Daoy (cell line): ENCODE data around the gene IL1RL2. TPM values are rescaled to one million over a fixed set of nuclear protein-coding genes. Genes with fewer than 3 reads are reported as not detected.

Source experiments
- DNase-seq: peaks from one replicate; pipeline ENCODE4 v3.0.0-alpha.2; 2015; ENCODE audit warnings: low read depth
- total RNA-seq: library from RNA; depleted of rRNA; stranded (reverse); fragments of >200 nt; shearing (Covaris generic); gene quantifications from 2 replicates; pipeline ENCODE4 v1.2.3, GENCODE V29; 2014; rRNA removed

Gene IL1RL2
- total RNA-seq, 1 experiment from 2014 or later, result not detected

DNA sequence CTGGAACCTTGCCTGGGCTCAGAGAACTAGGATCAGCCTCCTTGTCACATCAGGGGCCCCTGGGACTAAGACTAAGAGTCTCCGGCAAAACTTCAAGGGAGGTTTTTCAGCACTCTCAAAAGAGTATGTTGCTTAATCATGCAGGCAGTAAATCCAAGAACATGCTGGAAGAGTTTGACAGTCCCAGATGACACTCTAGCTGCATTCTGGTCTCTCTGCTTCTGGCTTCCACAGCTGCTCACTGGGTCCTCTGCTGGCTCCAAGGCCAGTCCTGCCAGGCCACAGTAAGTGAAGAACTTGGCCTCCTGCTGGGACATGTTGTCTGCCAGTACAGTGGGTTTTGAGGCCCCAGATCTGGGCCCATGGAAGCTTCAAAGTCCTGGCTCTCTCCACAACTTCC is 79.4 kb downstream of the IL1RL2 start:
- DNase-seq, result no peak

DNA sequence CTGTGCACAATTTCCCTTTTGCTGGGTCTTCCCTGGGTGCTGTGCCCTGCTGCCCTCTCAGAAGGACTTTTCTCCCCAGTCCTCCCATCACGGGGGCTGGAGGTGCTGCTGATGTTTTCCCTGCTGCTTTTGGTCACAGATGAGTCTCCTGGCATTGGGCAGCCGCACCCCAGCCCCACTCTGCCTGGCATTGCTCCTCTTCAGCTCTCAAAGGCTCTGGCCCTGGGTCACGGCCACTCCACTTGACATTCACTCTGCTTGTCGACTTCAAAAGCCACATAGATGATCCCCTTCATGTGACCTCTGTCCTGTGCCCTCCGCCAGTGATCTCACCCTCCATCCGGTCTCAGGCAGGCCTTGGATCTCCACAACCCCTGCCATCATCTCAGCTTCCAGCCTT is 81.0 kb downstream of the IL1RL2 start:
- DNase-seq, result no peak

DNA sequence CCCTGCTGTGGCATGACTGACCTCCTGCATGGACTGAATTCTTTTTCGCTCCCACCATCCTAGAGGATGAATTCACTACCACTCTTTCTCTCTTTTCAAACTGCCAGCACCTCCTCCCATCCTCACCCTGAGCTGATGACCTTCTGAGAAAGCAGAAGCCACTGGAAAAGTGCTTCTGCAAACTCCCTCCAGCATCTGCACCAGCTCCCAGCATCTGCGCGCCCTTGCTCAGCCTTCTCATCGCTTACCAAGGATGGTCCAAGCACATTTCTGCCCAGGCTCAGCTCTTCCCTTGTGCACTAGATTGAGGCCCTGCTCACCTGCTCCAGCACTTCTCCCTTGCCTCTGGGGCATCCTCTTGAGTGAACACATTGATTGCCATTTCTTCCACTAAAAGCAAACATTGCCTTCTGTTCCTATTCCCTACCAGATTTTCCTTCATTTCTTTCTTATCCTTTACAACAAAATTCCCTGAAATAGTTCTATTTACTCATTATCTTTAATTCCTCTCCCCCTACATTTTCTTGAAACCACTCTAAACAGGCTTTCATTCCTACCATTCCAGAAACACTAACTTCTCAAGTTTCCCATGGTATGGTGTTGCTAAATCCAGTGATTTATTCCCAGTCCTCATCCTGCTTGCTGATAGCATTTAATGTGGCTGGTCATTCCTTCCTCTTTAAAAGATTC is 81.8 kb downstream of the IL1RL2 start:
- no peak for DNase-seq

DNA sequence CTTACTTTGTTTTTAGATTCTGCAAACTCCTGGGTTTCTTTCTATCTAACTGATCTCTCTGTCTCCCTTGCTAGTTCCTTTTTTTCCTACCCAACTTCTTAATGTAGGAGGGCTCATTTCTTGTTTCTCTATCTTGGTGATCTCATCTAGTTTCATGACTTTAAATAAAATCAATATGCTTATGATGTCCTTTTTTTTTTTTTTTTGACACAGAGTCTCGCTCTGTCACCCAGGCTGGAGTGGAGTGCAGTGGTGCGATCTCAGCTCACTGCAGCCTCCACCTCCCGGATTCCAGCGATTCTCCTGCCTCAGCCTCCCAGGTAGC is 82.3 kb downstream of the IL1RL2 start:
- DNase-seq, result no peak

DNA sequence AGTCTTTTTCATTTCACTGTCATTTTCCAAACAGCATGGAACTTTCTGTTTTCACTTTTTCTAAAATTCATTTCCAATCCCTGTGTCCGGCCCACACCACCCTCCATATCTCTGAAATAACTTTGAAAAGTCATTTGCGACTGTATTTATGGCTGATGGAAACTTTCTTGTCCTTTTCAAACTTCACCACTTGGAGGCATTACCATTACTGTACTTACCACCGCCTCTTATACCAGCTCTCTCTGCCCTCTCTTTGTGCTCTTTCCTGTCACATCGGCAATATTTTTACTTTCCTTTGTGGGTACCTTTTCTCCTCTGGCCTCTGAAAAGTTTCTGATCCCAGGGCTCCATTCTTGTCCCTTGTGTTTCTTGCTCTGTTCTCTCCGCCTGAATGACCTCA is 85.0 kb downstream of the IL1RL2 start:
- DNase-seq, result no peak

DNA sequence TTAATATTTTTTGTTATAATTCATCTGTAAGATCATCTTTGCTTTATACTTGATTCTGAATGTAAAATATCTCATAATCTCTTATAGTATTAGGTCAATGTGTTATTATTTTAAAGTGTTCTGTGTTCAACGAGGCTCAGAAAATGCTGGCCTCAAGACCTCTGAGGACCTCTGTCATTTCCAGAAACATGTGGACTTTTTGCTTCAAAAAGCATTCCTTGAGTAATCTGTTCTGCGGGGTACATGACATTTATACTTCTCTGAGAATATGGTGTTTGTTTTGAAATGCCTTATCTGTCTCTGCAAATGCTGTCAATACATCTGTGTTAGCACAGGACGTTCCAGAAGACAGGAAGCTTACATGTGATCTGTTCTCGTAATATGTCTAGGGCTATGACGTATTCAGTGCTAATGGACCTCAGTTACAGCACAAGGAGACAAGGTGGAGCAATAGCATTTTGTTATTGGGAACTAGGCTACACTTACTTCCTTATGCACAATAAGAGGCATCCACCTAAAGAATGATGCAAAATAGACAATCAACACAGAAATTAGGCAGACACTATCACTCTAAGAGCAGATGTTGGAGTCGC is 86.9 kb downstream of the IL1RL2 start:
- DNase-seq, result no peak

DNA sequence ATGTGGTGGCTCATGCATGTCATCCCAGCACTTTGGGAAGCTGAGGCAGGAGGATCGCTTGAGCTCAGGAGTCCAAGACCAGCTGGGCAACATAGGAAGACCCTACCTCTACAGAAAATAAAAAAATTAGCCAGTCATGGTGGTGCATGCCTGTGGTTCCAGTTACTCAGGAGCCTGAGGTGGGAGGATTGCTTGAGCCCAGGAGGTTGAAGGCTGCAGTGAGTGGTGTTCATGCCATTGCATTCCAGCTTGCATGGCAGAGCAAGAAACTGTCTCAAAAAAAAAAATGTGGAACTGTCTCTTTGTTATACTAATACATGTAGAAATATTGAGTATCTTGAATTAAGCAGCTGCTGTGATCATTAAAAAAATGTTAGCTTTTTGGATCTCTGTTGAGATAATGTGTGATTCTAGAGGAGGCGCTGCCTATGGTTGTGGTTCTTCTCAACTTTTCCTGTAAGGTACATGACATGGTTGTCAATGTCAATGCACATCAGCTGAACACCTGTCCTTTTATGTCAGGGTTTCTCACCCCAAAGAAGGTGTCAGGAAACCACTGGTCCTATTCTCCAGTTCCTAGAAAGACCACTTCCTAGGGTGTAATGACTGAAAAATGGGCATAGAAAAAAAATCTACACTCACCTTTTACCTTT is 89.9 kb downstream of the IL1RL2 start:
- DNase-seq, result no peak

DNA sequence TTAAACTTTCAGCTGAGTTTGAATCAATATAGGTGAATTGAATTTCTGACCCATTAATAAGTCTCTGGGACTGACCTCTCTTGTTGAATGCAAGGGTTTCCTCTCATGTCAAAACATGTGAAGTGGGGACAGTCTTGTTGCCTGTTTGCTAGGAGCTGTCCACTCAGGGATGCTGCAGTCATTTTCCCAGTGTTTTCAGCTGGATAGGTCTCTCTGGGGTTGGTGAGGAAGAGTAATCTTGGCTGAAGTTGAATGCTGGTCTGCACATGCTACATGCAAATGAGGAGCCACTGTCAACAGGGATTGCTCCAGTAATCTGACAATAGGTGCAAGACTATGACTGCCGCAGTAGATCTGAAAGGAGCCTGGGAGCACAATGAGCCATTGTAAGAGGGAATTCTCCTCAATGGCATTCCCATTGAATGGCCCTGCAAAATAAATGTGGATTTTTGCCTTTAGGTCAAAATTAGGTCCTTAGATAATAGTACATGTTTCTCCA is 90.4 kb downstream of the IL1RL2 start:
- DNase-seq, result no peak

DNA sequence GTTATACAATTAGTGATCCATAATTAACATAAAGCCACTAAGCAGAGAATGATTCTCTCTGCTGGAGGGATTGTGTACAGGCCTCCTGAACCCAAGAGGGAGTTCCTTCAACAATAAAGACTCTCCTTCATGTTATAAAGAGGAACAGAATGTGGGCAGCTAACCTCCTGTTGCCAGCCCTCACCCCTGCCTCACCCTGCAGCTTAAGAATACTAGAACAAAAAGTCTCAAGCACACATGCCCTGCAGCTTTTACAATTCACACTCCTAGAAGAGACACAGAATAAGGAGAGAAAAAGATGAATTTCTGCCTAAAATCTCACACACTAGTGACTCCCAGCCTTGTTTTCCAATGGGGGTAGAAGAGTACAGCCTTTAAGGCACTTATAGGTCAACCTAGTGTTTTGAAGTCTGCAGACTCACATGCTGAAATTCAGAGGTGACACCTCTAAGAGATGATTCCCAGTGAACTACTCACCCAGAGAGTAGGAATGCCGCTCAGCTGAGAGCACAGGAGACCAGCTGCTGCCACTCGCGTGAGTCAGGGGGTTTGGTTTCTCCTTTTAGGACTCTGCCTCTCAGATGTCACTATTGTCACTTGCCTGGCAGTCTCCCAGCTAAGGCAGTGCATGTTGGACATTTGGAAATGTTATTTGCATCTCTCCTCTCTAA is 92.0 kb downstream of the IL1RL2 start:
- no peak for DNase-seq

DNA sequence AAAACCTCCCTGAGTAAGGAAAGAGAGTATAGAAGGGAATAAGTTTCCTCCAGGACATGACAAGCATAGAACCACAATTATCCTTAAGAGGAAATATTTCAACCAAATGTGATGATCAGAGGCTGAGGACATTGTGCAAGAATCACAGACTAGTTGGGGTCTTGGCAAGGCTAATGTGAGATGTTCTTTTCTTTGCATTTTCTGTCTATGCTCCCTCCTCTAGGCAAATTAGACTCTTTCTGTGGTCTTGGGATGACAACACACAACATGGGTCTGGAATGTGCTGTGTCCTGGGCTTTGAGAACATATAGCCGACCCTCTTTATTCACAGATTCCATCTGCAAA is 92.5 kb downstream of the IL1RL2 start:
- DNase-seq, result no peak

DNA sequence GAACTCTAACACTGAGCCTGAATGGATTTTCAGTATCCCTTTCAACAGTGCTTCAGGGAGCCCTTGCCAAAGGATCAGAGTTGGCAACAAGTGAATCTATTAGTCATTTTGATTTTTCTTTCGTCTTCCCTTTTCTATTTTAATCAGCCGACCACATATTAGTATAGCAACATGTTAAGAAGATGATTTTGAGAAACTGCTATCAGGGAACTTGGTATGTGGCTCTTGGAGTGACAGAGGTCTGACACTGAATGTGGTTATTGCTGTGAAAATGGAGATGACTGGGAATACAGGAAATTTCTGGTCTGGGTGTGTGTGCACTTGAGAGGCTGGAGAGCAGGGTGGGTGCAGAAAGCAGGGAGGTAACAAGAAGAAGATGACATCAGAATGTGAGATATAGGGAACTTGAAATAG is 95.9 kb downstream of the IL1RL2 start:
- DNase-seq, result no peak

DNA sequence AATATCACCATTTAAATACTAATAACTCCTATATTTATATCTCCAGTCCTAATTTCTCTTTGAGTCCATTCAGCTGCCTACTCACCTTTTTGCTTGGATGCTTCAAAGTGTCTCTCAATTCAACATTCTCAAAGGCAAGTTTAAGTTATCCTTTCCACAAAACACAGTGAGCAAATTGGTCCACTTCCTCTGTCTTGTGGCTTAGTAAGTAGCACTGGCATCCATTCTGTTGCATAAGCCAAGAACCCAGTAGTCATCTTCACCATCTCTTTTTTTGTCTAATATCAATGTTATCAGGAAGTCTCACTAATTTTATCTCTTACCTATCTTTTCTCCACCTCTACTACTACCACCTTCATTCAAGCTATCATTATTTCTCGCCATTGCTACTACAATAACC is 97.2 kb downstream of the IL1RL2 start:
- DNase-seq, result no peak

DNA sequence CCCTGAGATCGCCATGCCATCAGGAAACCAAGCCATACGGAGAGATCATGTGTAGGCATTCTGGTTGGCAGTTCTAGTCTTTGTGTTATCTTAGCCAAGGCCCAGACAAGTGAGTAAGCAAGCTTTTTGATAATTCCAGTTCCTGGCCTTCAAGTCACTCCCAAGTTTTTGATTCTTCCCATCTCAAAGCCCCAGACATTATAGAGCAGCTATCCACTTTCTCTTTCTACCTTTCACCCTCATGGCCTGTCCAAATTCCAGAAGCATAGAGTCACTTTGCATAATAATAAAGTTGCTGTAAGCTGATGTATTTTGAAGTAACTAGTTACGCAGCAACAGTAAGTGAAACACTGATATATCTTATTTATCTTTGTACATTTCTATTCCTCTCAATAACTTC is 97.8 kb downstream of the IL1RL2 start:
- no peak for DNase-seq

DNA sequence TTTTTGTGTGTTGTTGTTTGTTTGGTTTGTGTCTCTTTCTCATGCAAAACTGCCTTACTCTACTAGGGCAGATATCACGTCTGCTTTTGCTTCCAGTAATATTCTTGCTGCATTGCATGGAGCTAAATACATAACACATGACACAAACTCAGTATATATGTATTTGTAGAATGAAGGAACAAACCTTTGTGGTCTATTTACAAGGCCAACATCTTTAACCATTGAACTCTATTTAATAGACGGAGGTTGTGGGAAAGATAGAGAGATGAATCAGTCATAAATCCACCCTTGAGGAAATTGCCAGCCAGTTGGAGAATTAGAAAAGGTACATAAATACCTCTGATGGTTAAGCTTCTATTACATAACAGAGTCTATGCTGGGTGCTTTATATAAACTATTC is 98.5 kb downstream of the IL1RL2 start:
- DNase-seq, result no peak

DNA sequence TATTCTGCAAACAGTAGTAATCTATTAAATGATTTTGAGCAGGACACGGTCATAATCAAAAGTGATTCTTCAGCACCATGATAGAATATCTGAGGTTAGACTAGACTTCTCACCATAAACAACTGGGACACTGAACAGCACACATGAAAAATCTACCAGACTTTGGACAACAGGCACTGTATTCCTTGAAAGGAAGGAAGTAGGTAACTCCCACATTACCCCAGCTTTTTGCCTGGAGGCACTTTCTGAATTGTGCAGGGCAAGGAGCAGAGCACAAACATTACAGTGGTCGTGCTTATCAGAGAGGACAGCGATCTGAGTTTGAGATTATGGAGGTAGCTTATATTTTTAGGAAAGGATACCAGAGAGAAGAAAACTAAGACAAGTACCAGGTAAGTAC is 99.2 kb downstream of the IL1RL2 start:
- DNase-seq, result no peak

DNA sequence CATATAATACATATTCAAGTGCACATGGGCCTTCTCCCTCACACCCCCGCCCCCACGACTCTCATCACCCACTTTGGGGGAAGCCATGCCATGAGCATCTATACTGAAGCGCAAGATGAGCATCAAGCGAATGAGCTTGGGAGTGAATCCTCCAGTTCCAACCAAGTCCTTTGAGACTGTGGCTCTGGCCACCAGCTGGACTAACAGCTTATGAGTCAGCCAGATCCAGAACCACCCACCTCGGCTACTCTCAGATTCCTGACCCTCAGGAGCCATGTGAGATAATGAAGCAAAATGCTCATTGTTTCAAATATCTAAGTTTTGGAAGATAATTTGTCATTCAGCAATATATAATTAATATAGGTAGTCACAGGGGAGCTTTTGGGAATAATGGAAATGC is 102.3 kb downstream of the IL1RL2 start:
- no peak for DNase-seq

Other genes starting within 250 kb of the IL1RL2 start
- gene IL1R2, start 195.1 kb upstream of the IL1RL2 start, total RNA-seq, result not detected in 2 replicates
- gene IL1R1, start 44.3 kb upstream of the IL1RL2 start, total RNA-seq, result 1.1 and 3.2 TPM in 2 replicates
- not detected in 2 replicates for gene IL1RL1, start 124.5 kb downstream of the IL1RL2 start, total RNA-seq
- 4.6 and 7.0 TPM in 2 replicates for gene IL18R1, start 168.8 kb downstream of the IL1RL2 start, total RNA-seq
- gene IL18RAP, start 236.1 kb downstream of the IL1RL2 start, total RNA-seq, result 0.12 TPM in 1 of 2 replicates, not detected in the other